HG02852 (cell line): ENCODE measurements around the gene NCOA7.

Experiments
- ATAC-seq: cut with Tn5 transposase; IDR thresholded peaks from one replicate; pipeline ENCODE4 v1.9.1; 2021; ENCODE audit warnings: mild to moderate bottlenecking, moderate library complexity; ENCODE audit not compliant: unreplicated experiment

Gene NCOA7, protein sequence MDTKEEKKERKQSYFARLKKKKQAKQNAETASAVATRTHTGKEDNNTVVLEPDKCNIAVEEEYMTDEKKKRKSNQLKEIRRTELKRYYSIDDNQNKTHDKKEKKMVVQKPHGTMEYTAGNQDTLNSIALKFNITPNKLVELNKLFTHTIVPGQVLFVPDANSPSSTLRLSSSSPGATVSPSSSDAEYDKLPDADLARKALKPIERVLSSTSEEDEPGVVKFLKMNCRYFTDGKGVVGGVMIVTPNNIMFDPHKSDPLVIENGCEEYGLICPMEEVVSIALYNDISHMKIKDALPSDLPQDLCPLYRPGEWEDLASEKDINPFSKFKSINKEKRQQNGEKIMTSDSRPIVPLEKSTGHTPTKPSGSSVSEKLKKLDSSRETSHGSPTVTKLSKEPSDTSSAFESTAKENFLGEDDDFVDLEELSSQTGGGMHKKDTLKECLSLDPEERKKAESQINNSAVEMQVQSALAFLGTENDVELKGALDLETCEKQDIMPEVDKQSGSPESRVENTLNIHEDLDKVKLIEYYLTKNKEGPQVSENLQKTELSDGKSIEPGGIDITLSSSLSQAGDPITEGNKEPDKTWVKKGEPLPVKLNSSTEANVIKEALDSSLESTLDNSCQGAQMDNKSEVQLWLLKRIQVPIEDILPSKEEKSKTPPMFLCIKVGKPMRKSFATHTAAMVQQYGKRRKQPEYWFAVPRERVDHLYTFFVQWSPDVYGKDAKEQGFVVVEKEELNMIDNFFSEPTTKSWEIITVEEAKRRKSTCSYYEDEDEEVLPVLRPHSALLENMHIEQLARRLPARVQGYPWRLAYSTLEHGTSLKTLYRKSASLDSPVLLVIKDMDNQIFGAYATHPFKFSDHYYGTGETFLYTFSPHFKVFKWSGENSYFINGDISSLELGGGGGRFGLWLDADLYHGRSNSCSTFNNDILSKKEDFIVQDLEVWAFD

GRCh38 chr6:125790358-125791150, at the start of gene NCOA7:
TSS of gene NCOA7 (plus strand) at chr6:125790960. CDS start at chr6:125815355, 24,395 bp downstream.
- ATAC-seq, result peak; percentile 80

GRCh38 chr6:125741336-125741735, 49.4 kb upstream of the NCOA7 start:
- ATAC-seq, result no peak

GRCh38 chr6:125742024-125742423, 48.7 kb upstream of the NCOA7 start:
- ATAC-seq, result no peak

- ATAC-seq, result no peak
Measured at GRCh38 chr6:125742464-125743120, 48.2 kb upstream of the NCOA7 start.

DNA sequence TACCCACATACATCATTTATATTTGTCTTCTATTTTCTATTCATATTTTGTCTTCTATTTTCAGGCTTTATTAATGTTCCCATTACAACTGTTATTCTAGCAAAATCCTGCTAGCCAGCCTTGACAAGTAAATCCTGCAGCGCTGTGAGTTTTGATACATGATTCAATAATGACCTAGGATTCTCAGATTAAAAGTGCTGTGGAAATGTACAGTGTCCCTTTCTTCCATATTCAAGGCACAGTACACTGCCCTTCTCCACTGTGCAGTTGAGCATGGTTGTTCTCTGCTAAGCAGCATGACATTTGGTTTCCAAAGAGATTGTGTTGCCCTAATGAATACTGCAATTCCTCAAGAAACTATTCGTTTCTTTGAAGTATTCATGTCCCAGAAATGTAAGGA, 47.2 kb upstream of the NCOA7 start:
- no peak for ATAC-seq

- no peak for ATAC-seq
Measured at GRCh38 chr6:125745281-125746018, 45.3 kb upstream of the NCOA7 start.

DNA sequence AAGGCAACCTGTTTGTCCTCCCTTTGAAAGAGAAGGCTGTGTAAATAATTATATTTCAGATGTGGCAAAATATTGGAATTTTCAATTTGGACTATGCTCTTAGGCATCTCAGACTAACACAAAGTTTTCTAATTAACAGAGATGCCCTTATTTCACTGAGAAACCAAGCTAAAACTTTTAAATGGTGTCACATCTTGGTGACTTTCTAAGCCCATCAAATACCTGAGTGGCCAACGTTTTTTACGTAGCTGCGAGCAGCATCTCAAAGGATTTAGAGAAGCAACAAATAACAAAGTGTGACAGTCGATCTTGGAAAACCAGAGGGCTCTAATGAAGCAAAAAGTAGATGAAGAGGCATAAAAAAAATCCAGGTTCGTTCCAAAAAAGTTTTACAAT, 44.7 kb upstream of the NCOA7 start:
- no peak for ATAC-seq

- ATAC-seq, result peak; percentile 60
Measured at GRCh38 chr6:125746731-125747588, 43.8 kb upstream of the NCOA7 start.

- ATAC-seq, result no peak
Measured at GRCh38 chr6:125747589-125748405, 43.0 kb upstream of the NCOA7 start.

GRCh38 chr6:125748406-125749172, 42.2 kb upstream of the NCOA7 start:
- ATAC-seq, result no peak

DNA sequence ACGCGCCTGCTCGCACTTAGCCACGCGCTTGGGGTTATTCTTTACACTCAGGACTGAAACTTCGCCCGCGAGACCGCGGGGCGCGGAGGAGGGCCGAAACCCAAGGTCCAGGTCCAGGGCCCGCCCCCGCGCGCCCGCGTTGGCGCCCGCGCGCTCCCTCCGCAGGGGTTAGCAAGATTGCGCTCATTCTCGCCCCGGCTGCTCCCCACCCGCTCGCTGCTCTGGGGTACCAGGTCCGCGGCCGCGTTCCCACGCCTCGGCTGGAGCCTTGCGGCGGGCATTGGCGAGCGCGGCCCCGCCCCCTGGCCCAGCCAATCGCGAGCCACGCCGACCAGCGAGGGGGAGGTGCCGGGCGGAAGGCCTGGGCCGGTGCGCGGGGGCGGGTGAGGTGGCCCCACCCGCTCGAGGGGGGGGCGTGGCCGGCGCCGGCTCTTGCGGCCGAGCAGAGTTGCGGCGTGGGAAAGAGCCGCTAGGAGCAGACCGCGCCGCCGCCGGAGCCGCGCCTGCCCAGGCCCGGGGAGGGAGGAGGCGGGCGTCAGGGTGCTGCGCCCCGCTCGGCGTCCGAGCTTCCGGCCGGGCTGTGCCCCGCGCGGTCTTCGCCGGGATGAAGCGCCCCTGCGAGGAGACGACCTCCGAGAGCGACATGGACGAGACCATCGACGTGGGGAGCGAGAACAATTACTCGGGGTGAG, 41.4 kb upstream of the NCOA7 start, which contains the start of gene HEY2:
HEY2 (plus strand) TSS at position 460 of the 692 bp plus-strand sequence; CDS start at position 605, 145 bp downstream.
- peak; percentile 74 for ATAC-seq

GRCh38 chr6:125749865-125750691, 40.7 kb upstream of the NCOA7 start:
- no peak for ATAC-seq

- ATAC-seq, result no peak
Measured at GRCh38 chr6:125750692-125751333, 39.9 kb upstream of the NCOA7 start.

- ATAC-seq, result no peak
Measured at GRCh38 chr6:125751334-125751916, 39.3 kb upstream of the NCOA7 start.

DNA sequence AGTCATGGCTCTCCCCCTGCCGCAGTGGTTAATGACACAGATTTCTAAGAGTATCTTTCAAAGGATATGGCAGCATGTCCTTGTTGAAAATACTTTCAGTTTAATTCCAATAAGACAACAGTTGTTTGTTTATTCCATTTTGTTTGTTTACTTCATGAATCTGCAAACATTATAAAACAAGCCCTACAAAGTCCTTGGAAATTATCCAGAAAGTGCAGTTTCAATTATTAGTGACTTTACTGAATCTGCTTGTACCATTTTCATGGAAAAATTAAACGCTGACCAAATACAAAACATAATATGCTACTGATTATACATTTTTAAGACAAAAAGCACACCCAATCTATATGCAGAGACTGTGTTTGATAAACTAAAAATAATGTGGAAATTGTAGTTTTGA, 38.0 kb upstream of the NCOA7 start:
- ATAC-seq, result no peak
